HEK293 (cell line): ENCODE results near the gene SCAMP3.
A peak's percentile ranks its signal among the peaks of the same experiment; 100 is the strongest.

ENCODE experiments used
- IKZF3 ChIP-seq: fragments of 450-650 bp; IDR thresholded peaks from 2 replicates; pipeline ENCODE4 v1.5.0; 2018; ENCODE audit warnings: missing biosample characterization, mild to moderate bottlenecking, missing genetic modification characterization, moderate library complexity
- SP3 ChIP-seq: fragments of 450-650 bp; formaldehyde crosslinking; IDR thresholded peaks from 2 replicates; pipeline ENCODE4 v1.5.1; 2016; ENCODE audit warnings: missing biosample characterization, missing genetic modification characterization
- YY1 ChIP-seq: fragments of 450-650 bp; formaldehyde crosslinking; IDR thresholded peaks from 2 replicates; pipeline ENCODE4 v1.5.1; 2018; ENCODE audit warnings: missing biosample characterization, missing genetic modification characterization
- YY2 ChIP-seq: fragments of 450-650 bp; formaldehyde crosslinking; IDR thresholded peaks from 2 replicates; pipeline ENCODE4 v1.5.1; 2016; ENCODE audit warnings: missing biosample characterization, missing genetic modification characterization
- ZBTB21 ChIP-seq: fragments of 450-650 bp; formaldehyde crosslinking; IDR thresholded peaks from 2 replicates; pipeline ENCODE4 v1.5.1; 2017; ENCODE audit warnings: missing biosample characterization, missing genetic modification characterization
- ZBTB7A ChIP-seq: fragments of 450-650 bp; formaldehyde crosslinking; IDR thresholded peaks from 2 replicates; pipeline ENCODE4 v1.5.1; 2016; ENCODE audit warnings: low read depth, missing biosample characterization, missing genetic modification characterization
- ZBTB8A ChIP-seq: fragments of 450-650 bp; formaldehyde crosslinking; IDR thresholded peaks from 2 replicates; pipeline ENCODE4 v1.5.1; 2016; ENCODE audit warnings: missing biosample characterization, missing genetic modification characterization
- ZFP37 ChIP-seq: fragments of 450-650 bp; formaldehyde crosslinking; IDR thresholded peaks from 2 replicates; pipeline ENCODE4 v1.5.1; 2016; ENCODE audit warnings: missing biosample characterization, missing genetic modification characterization
- ZNF10 ChIP-seq: fragments of 450-650 bp; formaldehyde crosslinking; IDR thresholded peaks from 2 replicates; pipeline ENCODE4 v1.5.1; 2017; ENCODE audit warnings: missing biosample characterization, missing genetic modification characterization
- ZNF138 ChIP-seq: fragments of 450-650 bp; formaldehyde crosslinking; IDR thresholded peaks from 2 replicates; pipeline ENCODE4 v1.5.1; 2016; ENCODE audit warnings: missing biosample characterization, missing genetic modification characterization, borderline replicate concordance
- ZNF19 ChIP-seq: fragments of 450-650 bp; formaldehyde crosslinking; IDR thresholded peaks from 2 replicates; pipeline ENCODE4; 2016; ENCODE audit warnings: missing biosample characterization, missing genetic modification characterization, low read depth
- ZNF239 ChIP-seq: fragments of 450-650 bp; formaldehyde crosslinking; IDR thresholded peaks from 2 replicates; pipeline ENCODE4 v1.5.1; 2016; ENCODE audit warnings: missing biosample characterization, missing genetic modification characterization
- ZNF274 ChIP-seq, 2 experiments: fragments of 200-500 bp in 1 of 2; fragments of 450-650 bp in 1 of 2; sonication (Bioruptor generic) in 1 of 2; formaldehyde crosslinking in 1 of 2; IDR thresholded peaks; 2 replicates each; pipeline versions ENCODE4 v1.5.1 to v1.6.1; 2014 to 2016; ENCODE audit warnings: borderline replicate concordance in 1 of 2, inconsistent platforms in 1 of 2, low read length in 1 of 2, missing biosample characterization in 1 of 2, missing genetic modification characterization in 1 of 2
- ZNF324 ChIP-seq: fragments of 450-650 bp; formaldehyde crosslinking; IDR thresholded peaks from 2 replicates; pipeline ENCODE4 v1.5.1; 2016; ENCODE audit warnings: missing biosample characterization, missing genetic modification characterization
- ZNF341 ChIP-seq: fragments of 450-650 bp; formaldehyde crosslinking; IDR thresholded peaks from 2 replicates; pipeline ENCODE4; 2016; ENCODE audit warnings: low read depth, missing biosample characterization, missing genetic modification characterization
- ZNF37A ChIP-seq: fragments of 450-650 bp; IDR thresholded peaks from 2 replicates; pipeline ENCODE4 v1.5.1; 2018; ENCODE audit warnings: missing biosample characterization, missing genetic modification characterization
- ZNF501 ChIP-seq: fragments of 450-650 bp; formaldehyde crosslinking; IDR thresholded peaks from 2 replicates; pipeline ENCODE4 v1.5.1; 2016; ENCODE audit warnings: missing biosample characterization, missing genetic modification characterization
- ZNF624 ChIP-seq: fragments of 450-650 bp; formaldehyde crosslinking; IDR thresholded peaks from 2 replicates; pipeline ENCODE4 v1.5.1; 2017; ENCODE audit warnings: missing biosample characterization, missing genetic modification characterization
- ZNF629 ChIP-seq: fragments of 450-650 bp; formaldehyde crosslinking; IDR thresholded peaks from 2 replicates; pipeline ENCODE4 v1.5.1; 2017; ENCODE audit warnings: missing biosample characterization, missing genetic modification characterization
- ZNF792 ChIP-seq: fragments of 450-650 bp; formaldehyde crosslinking; IDR thresholded peaks from 2 replicates; pipeline ENCODE4 v1.5.1; 2016; ENCODE audit warnings: missing biosample characterization, missing genetic modification characterization
- ZSCAN30 ChIP-seq: fragments of 450-650 bp; IDR thresholded peaks from 2 replicates; pipeline ENCODE4 v1.5.1; 2018; ENCODE audit warnings: missing biosample characterization, mild to moderate bottlenecking, missing genetic modification characterization, moderate library complexity
- TF ChIP-seq, protein P1 (sequence below): sonication (generic); formaldehyde crosslinking; IDR thresholded peaks from 2 replicates; pipeline ENCODE4 v1.8.1; 2022; ENCODE audit warnings: mild to moderate bottlenecking, moderate library complexity, missing genetic modification reagents
- TF ChIP-seq, protein P2 (sequence below): fragments of 450-650 bp; formaldehyde crosslinking; IDR thresholded peaks from 2 replicates; pipeline ENCODE4 v1.5.1; 2016; ENCODE audit warnings: missing biosample characterization, missing genetic modification characterization
- TF ChIP-seq, protein P3 (sequence below): fragments of 450-650 bp; formaldehyde crosslinking; IDR thresholded peaks from 2 replicates; pipeline ENCODE4 v1.5.1; 2016; ENCODE audit warnings: missing biosample characterization, missing genetic modification characterization
- TF ChIP-seq, protein P4 (sequence below): fragments of 450-650 bp; formaldehyde crosslinking; IDR thresholded peaks from 2 replicates; pipeline ENCODE4 v1.5.1; 2016; ENCODE audit warnings: missing biosample characterization, missing genetic modification characterization
- TF ChIP-seq, protein P5 (sequence below): fragments of 450-650 bp; formaldehyde crosslinking; IDR thresholded peaks from 2 replicates; pipeline ENCODE4 v1.5.1; 2017; ENCODE audit warnings: missing biosample characterization, missing genetic modification characterization

Gene SCAMP3

DNA sequence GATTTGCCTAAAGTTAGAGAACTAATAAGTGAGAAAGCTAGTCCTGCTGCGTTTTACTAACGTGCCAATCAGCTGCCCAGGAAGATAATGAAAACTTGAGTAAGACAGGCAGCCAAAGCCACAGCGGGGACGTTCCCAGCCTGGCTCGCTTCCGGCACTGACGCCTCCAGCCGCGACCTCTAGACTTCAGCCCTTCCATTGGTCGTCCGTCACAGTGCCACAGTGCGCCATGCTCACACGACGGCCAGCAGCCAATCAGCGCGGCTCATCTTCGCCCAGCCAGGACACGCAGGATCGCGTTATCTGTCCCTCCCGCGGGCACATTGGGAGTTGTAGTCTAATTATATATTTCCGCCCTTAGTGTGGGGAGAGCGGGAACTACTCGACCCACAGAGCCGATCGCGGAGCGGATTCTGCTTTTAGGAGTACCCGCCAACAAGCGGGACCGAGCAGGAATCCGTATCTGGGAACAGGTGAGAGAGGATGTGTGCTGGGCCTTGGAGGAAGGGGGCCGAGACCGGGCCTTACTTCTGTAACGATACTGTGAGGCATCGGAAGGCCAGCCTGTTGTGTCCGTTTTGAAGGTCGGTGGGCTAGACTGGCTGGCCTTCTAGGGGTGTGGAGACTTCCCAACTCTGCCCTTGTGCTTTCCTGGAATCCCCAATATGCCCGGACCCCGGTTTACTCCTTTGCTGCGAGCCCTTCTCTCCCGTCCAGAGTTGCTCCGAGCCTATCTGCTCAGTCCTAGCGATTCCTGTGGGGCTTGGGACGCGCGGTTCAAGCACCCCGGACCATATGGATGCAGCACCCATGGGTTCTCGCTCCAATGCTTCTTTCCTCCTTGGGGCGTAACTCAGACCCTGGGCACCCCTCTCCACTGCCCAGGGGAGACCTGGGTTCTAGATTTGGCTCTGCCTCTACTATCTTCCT, 46.6 kb upstream of the SCAMP3 start, which contains the start of gene FDPS (continued):
- TF ChIP-seq ZNF624 (tag by site-specific recombination): no peak
- TF ChIP-seq, protein P1, sequence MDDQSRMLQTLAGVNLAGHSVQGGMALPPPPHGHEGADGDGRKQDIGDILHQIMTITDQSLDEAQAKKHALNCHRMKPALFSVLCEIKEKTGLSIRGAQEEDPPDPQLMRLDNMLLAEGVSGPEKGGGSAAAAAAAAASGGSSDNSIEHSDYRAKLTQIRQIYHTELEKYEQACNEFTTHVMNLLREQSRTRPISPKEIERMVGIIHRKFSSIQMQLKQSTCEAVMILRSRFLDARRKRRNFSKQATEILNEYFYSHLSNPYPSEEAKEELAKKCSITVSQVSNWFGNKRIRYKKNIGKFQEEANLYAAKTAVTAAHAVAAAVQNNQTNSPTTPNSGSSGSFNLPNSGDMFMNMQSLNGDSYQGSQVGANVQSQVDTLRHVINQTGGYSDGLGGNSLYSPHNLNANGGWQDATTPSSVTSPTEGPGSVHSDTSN (CRISPR knock-in tag): peak; percentile 20; the same call in 1 of the 2 replicates
- TF ChIP-seq ZNF341: peak; percentile 79
- TF ChIP-seq ZBTB7A (tag by site-specific recombination): peak; percentile 42; the same call in 1 of the 2 replicates
- no peak for TF ChIP-seq ZNF138
- TF ChIP-seq ZNF792: no peak
- TF ChIP-seq ZNF37A (tag by site-specific recombination): no peak
- TF ChIP-seq ZBTB8A (tag by site-specific recombination): 0 out of 2 replicates have a peak, but pooled peaks have one; percentile 17
- no peak for TF ChIP-seq ZBTB21 (tag by site-specific recombination)
- 0 out of 2 replicates have a peak, but pooled peaks have one; percentile 44 for TF ChIP-seq IKZF3 (tag by site-specific recombination)
- TF ChIP-seq, protein P2, sequence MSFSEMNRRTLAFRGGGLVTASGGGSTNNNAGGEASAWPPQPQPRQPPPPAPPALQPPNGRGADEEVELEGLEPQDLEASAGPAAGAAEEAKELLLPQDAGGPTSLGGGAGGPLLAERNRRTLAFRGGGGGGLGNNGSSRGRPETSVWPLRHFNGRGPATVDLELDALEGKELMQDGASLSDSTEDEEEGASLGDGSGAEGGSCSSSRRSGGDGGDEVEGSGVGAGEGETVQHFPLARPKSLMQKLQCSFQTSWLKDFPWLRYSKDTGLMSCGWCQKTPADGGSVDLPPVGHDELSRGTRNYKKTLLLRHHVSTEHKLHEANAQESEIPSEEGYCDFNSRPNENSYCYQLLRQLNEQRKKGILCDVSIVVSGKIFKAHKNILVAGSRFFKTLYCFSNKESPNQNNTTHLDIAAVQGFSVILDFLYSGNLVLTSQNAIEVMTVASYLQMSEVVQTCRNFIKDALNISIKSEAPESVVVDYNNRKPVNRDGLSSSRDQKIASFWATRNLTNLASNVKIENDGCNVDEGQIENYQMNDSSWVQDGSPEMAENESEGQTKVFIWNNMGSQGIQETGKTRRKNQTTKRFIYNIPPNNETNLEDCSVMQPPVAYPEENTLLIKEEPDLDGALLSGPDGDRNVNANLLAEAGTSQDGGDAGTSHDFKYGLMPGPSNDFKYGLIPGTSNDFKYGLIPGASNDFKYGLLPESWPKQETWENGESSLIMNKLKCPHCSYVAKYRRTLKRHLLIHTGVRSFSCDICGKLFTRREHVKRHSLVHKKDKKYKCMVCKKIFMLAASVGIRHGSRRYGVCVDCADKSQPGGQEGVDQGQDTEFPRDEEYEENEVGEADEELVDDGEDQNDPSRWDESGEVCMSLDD (tag by site-specific recombination): 0 out of 2 replicates have a peak, but pooled peaks have one; percentile 57
- TF ChIP-seq ZNF10 (tag by site-specific recombination): no peak
- TF ChIP-seq ZNF501 (tag by site-specific recombination): peak; percentile 16; the same call in 1 of the 2 replicates
- TF ChIP-seq, protein P3, sequence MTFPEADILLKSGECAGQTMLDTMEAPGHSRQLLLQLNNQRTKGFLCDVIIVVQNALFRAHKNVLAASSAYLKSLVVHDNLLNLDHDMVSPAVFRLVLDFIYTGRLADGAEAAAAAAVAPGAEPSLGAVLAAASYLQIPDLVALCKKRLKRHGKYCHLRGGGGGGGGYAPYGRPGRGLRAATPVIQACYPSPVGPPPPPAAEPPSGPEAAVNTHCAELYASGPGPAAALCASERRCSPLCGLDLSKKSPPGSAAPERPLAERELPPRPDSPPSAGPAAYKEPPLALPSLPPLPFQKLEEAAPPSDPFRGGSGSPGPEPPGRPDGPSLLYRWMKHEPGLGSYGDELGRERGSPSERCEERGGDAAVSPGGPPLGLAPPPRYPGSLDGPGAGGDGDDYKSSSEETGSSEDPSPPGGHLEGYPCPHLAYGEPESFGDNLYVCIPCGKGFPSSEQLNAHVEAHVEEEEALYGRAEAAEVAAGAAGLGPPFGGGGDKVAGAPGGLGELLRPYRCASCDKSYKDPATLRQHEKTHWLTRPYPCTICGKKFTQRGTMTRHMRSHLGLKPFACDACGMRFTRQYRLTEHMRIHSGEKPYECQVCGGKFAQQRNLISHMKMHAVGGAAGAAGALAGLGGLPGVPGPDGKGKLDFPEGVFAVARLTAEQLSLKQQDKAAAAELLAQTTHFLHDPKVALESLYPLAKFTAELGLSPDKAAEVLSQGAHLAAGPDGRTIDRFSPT: no peak; the same call in none of the 2 replicates
- 0 out of 2 replicates have a peak, but pooled peaks have one; percentile 39 for TF ChIP-seq YY1
- TF ChIP-seq ZNF324 (tag by site-specific recombination): peak; percentile 15; the same call in 1 of the 2 replicates
- no peak for TF ChIP-seq ZNF19 (tag by site-specific recombination)
- TF ChIP-seq YY2: peak; percentile 74; the same call in 1 of the 2 replicates
- TF ChIP-seq, protein P4, sequence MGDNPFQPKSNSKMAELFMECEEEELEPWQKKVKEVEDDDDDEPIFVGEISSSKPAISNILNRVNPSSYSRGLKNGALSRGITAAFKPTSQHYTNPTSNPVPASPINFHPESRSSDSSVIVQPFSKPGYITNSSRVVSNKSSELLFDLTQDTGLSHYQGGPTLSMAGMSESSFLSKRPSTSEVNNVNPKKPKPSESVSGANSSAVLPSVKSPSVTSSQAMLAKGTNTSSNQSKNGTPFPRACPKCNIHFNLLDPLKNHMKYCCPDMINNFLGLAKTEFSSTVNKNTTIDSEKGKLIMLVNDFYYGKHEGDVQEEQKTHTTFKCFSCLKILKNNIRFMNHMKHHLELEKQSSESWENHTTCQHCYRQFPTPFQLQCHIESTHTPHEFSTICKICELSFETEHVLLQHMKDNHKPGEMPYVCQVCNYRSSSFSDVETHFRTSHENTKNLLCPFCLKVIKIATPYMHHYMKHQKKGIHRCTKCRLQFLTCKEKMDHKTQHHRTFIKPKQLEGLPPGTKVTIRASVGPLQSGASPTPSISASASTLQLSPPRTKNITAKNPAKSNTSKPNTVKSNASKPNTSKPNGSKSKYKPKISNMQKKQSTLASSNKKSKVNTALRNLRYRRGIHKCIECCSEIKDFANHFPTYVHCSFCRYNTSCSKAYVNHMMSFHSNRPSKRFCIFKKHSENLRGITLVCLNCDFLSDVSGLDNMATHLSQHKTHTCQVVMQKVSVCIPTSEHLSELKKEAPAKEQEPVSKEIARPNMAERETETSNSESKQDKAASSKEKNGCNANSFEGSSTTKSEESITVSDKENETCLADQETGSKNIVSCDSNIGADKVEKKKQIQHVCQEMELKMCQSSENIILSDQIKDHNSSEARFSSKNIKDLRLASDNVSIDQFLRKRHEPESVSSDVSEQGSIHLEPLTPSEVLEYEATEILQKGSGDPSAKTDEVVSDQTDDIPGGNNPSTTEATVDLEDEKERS (tag by site-specific recombination): no peak
- TF ChIP-seq, protein P5, sequence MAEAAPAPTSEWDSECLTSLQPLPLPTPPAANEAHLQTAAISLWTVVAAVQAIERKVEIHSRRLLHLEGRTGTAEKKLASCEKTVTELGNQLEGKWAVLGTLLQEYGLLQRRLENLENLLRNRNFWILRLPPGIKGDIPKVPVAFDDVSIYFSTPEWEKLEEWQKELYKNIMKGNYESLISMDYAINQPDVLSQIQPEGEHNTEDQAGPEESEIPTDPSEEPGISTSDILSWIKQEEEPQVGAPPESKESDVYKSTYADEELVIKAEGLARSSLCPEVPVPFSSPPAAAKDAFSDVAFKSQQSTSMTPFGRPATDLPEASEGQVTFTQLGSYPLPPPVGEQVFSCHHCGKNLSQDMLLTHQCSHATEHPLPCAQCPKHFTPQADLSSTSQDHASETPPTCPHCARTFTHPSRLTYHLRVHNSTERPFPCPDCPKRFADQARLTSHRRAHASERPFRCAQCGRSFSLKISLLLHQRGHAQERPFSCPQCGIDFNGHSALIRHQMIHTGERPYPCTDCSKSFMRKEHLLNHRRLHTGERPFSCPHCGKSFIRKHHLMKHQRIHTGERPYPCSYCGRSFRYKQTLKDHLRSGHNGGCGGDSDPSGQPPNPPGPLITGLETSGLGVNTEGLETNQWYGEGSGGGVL: no peak
- TF ChIP-seq ZSCAN30 (tag by site-specific recombination): peak; percentile 60
- peak; percentile 82 for TF ChIP-seq SP3 (tag by site-specific recombination)
- TF ChIP-seq ZNF274 (IDR thresholded peaks at IDR 0.05; ENCODE audit: low read length): no peak
- TF ChIP-seq ZNF274 (tag by site-specific recombination; IDR thresholded peaks at IDR 0.05; ENCODE audit: borderline replicate concordance): no peak
- peak; percentile 64; the same call in 1 of the 2 replicates for TF ChIP-seq ZFP37
- peak; percentile 77 for TF ChIP-seq ZNF629 (tag by site-specific recombination)
- TF ChIP-seq ZNF239 (tag by site-specific recombination): no peak
